Embryonic facial prominence (tissue), 1 donor: ENCODE measurements around the gene CTTNBP2NL.
A peak's percentile ranks its signal among the peaks of the same experiment; 100 is the strongest.

Source experiments
- DNase-seq: peaks from one replicate; pipeline ENCODE4 v3.0.0-alpha.2; 2016; ENCODE audit errors: extremely low spot score

CTTNBP2NL gene

DNA sequence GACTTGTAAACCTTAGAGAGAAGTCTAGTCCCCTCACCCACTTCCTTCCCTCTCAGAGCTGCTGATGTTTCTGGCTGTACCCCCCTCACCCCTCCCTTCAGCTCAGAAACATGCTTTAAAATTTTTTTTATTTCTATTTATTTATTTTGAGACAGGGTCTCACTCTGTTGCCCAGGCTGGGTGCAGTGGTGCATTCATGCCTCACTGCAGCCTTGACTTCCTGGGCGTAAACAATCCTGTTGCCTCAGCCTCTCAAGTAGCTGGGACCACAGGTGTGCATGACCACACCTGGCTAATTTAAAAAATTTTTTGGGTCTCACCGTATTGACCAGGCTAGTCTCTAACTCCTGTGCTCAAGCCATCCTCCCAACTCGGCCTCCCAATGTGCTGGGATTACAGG, 109.9 kb downstream of the CTTNBP2NL start:
- no peak for DNase-seq

DNA sequence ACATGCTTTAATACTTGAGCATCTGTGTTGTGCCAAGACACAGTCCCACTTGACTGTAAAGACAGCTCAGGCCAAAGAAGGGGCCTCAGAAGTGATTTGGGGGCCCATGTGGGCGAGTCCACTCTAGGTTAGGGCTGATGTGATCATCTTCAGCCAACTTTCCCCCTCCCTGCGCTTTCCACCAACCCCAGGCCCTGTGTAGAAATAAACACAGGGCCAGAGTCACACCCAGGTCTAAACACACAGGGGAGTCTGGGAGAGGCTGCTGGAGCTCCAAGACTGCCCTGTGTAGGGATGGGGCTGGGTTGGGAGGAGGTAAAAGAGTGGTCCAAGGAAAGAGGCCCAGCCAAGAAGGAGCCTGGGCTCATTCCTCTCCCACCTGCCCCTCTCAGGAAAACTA, 110.3 kb downstream of the CTTNBP2NL start:
- DNase-seq = no peak

DNA sequence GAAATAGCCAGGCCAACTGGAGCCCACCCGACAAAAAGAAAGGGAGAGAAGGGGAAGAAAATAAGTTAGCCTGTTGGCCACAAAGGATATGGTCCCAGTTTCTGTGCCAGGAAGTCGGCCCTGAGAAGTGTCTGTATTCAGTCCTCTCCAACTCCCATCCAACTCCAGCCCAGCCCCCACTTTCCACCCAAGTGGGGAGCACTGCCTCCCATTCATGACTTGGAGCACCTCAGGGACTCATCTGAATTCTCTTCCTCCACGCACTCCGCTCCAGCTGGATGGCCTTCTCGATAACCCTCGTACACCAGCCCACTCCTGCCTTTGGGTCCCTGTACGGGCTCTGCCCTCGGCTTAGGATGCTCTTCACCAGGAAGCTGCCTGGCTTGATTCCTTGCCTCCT, 110.7 kb downstream of the CTTNBP2NL start:
- DNase-seq = no peak

DNA sequence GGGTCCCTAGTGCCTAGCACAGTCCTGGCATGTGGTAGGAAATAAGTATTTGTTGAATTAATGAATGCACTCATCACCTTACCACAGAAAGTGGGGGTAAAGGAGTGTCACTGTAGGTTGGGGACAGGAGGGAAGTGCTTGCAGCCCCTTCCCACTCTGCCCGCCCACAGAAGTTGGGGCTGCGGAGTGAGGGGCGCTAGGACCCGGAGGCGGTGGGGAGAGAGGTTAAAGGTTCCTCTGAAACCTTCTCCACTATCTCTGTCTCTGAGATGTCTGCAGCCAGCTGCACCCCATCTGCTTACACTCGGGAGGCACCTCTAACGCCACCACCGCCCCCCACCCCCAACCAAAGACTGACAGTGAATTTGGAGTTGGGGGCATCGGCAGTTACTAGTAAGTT, 111.3 kb downstream of the CTTNBP2NL start:
- DNase-seq = no peak

DNA sequence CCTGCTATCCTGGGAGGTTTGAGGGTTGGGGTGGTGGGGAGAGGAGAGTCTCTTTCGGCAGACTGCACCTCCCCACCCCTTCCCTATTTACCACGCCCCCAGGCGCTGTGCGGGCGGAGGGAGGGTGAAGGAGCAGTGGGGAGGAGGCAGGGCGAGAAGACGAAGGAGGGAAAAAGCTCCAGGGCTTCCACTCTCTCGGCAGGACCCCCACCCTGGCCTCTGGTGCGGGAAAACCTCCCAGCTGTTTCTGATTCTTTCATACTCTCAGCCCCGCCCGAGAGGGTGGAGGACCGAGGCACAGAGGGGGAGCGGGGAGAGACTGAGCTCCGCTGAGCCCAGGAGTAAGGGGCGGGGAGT, 111.9 kb downstream of the CTTNBP2NL start:
- peak; percentile 45 for DNase-seq

DNA sequence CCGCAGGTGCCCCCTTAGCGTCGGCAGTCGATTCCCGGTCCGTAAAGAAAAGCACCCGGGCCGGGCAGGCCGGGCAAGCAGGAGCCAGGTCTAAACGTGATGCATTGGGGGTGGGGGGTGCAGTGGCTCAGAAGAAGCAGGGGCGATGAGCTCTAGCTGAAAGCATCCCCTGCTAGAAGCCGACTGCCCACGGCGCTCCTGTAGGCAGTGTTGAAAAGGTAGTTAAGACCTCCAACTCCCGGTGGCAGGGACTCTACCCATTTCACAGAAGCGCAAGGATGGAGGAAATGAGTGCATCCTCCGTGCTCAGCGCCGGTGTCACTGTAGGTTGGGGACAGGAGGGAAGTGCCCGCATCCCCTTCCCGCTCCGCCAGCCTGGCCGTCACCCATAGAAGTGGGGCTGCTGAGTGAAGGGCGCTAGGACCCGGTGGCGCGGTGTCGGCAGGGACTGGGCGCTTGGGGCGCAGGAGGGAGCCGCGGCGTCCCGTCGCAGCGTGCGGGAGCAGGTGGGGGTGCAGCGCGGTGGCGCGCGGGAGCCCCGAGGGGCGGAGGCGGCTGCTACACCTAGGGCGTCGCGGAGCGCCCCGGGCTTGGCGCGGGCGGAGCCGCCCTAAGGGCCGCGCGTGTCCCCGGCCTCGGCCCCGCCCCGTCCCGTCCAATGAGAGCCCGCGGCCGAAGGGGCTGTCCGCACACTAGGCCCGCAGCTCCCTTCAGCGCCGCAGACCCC, 112.4 kb downstream of the CTTNBP2NL start, which contains the start of gene WNT2B:
Gene WNT2B (plus strand): TSS at position 688 of the 727 bp plus-strand sequence. CDS start 298 bp downstream, outside the sequence.
- DNase-seq = no peak

DNA sequence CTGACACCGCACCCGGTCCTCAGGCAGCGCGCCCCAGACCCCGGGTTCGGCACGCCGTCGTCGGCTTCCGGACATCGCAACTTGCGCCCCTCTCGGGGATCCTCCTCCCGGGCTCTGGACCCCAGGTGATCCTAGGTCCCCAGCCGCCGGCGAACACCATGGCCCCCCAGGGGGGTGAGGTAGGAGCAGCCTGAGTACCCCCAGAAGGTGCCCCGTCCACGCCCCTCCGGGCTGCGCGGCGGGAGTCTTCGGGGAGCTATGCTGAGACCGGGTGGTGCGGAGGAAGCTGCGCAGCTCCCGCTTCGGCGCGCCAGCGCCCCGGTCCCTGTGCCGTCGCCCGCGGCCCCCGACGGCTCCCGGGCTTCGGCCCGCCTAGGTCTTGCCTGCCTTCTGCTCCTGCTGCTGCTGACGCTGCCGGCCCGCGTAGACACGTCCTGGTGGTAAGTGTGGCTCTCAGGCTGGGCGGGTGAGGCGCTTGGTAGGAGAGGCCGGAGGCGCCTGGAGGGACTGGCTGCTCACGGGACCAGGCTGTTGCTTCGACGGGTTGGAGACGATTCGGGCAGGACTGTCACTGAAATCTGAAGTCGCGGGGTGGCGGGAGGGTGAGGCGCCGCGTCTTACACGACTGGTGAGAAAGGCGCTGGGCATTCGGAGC, 113.1 kb downstream of the CTTNBP2NL start:
- no peak for DNase-seq

DNA sequence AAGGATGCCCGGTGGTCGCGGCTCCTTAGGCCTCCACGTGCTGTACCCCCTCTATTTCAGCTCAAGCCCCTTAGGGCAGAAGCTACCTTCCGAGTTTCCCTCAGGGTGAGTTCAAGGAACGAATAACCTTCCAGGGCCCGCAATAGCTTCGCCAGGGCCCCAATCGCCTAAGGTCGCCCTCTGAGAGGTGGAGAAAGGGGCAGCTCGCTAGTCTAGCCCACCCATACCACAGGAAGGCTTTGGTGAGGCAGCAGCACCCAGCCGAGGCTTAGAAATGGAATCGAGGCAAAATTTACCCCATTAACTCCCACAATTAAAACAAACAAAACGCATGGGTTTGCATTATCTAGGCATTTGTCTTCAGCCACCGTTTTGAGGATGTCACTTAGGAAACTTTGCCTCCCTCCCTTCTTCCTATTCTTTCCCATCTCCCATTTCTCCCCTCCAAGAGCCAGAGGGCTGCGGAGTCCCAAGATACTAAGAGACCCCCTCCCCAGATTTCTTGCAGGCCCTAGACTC, 113.7 kb downstream of the CTTNBP2NL start:
- DNase-seq = no peak

DNA sequence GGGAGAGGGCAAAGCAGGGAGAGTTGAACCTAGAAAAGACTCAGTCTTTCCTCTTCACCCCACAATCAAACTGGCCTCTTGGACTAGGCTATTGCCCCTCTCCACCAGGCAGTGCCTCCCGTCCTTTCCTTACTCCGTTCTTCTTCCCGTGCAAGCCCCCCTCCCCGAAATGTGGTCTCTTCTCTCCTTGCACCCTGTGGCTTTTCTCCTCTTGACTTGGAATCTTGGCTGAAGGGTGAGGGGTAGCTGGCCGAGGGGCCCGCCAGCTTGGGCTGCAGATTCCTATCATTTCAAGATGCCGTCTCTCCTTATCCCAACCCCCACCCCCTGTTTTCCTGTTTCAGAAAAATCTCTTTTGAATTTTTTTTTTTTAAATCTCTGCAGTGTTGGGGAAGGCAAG, 114.3 kb downstream of the CTTNBP2NL start:
- no peak for DNase-seq
